DOHH2 (cell line): ENCODE data around the gene FAM118A.

Experiments used
- H3F3A ChIP-seq: fragments of 200-600 bp; sonication (generic), shearing (Covaris generic); 2 replicates; pipeline ENCODE4 v1.6.0; 2016; ENCODE audit warnings: antibody characterized with exemption, mild to moderate bottlenecking; ENCODE audit not compliant: control insufficient read depth, insufficient read depth
- H3K27ac ChIP-seq: fragments of 200-600 bp; sonication (generic); 2 replicates; pipeline ENCODE4 v1.5.1; 2014; ENCODE audit warnings: low read depth, mild to moderate bottlenecking, low read length, moderate library complexity
- H3K27me3 ChIP-seq: fragments of 200-600 bp; sonication (generic); 2 replicates; pipeline ENCODE4 v1.6.1; 2014; ENCODE audit warnings: mild to moderate bottlenecking, low read length, mixed read lengths; ENCODE audit not compliant: control insufficient read depth
- H3K36me3 ChIP-seq: fragments of 200-600 bp; sonication (generic); 2 replicates; pipeline ENCODE4 v1.6.1; 2014; ENCODE audit warnings: mild to moderate bottlenecking, low read length, moderate library complexity, mixed read lengths; ENCODE audit not compliant: control insufficient read depth
- H3K4me1 ChIP-seq: fragments of 200-600 bp; sonication (generic); 2 replicates; pipeline ENCODE4 v1.6.1; 2014; ENCODE audit warnings: mild to moderate bottlenecking, low read length, mixed read lengths; ENCODE audit not compliant: control insufficient read depth
- H3K4me2 ChIP-seq: fragments of 200-600 bp; sonication (generic); 2 replicates; pipeline ENCODE4 v1.6.0; 2014; ENCODE audit warnings: mild to moderate bottlenecking, low read length, moderate library complexity
- H3K4me3 ChIP-seq: fragments of 200-600 bp; sonication (generic); 2 replicates; pipeline ENCODE4 v1.5.1; 2014; ENCODE audit warnings: mild to moderate bottlenecking, low read length, mixed read lengths
- H3K79me2 ChIP-seq: fragments of 200-600 bp; sonication (generic); 2 replicates; pipeline ENCODE4 v1.6.1; 2014; ENCODE audit warnings: mild to moderate bottlenecking, low read length, mixed read lengths; ENCODE audit not compliant: control insufficient read depth
- H3K9me2 ChIP-seq: fragments of 200-600 bp; sonication (generic); replicated peaks from 2 replicates; pipeline ENCODE4 v1.6.1; 2014; ENCODE audit warnings: mild to moderate bottlenecking, low read length, mixed read lengths; ENCODE audit not compliant: control insufficient read depth
- H3K9me3 ChIP-seq: fragments of 200-600 bp; sonication (generic); 2 replicates; pipeline ENCODE4 v1.6.1; 2014; ENCODE audit warnings: antibody characterized with exemption, low read length, mixed read lengths; ENCODE audit not compliant: control insufficient read depth, insufficient read depth
- H4K20me1 ChIP-seq: fragments of 200-600 bp; sonication (generic); 2 replicates; pipeline ENCODE4 v1.6.0; 2014; ENCODE audit warnings: low read depth, mild to moderate bottlenecking, antibody characterized with exemption, low read length, moderate library complexity; ENCODE audit not compliant: control insufficient read depth, insufficient read depth
- CTCF ChIP-seq: fragments of 200-600 bp; sonication (generic); IDR thresholded peaks from one replicate; pipeline ENCODE4 v1.5.1; 2014; ENCODE audit warnings: antibody characterized with exemption, mild to moderate bottlenecking, low read depth, low read length; ENCODE audit not compliant: poor library complexity, severe bottlenecking
- EZH2phosphoT487 ChIP-seq: fragments of 200-600 bp; sonication (generic); IDR thresholded peaks from 2 replicates; pipeline ENCODE4 v1.6.1; 2017; ENCODE audit warnings: borderline replicate concordance, mild to moderate bottlenecking, antibody characterized with exemption, low read length, moderate library complexity, mixed read lengths

Gene FAM118A

GRCh38 chr22:45291061-45291930, 18.4 kb upstream of the FAM118A start:
- Histone ChIP-seq H3K79me2 (no peaks in the 10 kb centered on the region), H3K27ac (no peak overlapping the region), H3K9me2 (no peaks in the 10 kb centered on the region), H3F3A (no peaks in the 10 kb centered on the region), H3K9me3 (no peaks in the 10 kb centered on the region), H3K4me2 (no peak overlapping the region), H3K4me1 (peaks cover 15% of the 10 kb centered on the region), H3K27me3 (0 out of 2 replicates have a peak, but pooled peaks cover 2% of the 10 kb centered on the region), H4K20me1 (no peaks in the 10 kb centered on the region), H3K4me3 (no peak overlapping the region), H3K36me3 (no peaks in the 10 kb centered on the region)
- TF ChIP-seq CTCF (no peak), EZH2phosphoT487 (no peak)

DNA sequence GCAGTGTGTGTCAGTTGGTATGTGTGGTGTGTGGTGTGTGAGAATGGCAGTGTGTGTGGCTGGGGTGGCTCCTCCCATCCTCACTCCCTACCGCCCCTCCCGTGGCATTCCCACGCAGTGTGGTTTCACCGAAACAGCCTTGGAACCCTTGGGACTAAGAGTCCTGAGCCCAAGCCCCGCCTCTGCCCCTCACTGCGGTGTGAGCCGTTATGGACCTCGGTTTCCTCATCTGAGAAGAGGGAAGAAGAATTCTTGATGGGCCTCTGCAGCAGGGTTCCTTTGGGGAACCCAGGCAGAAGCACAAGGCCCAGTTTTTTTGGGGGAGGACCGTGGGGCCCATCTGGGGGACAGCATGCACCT, 17.8 kb upstream of the FAM118A start:
- H3K27me3 ChIP-seq: 0 out of 2 replicates have a peak, but pooled peaks cover 2% of the 10 kb centered on the region
- TF ChIP-seq EZH2phosphoT487 (no peak), CTCF (no peak)
- no peaks in the 10 kb centered on the region for H3K9me2 ChIP-seq
- H3K27ac ChIP-seq: no peak overlapping the region
- no peaks in the 10 kb centered on the region for H3K9me3 ChIP-seq
- H3F3A ChIP-seq: no peaks in the 10 kb centered on the region
- H3K4me2 ChIP-seq: no peak overlapping the region
- H4K20me1 ChIP-seq: no peaks in the 10 kb centered on the region
- H3K79me2 ChIP-seq: no peaks in the 10 kb centered on the region
- H3K36me3 ChIP-seq: no peaks in the 10 kb centered on the region
- H3K4me1 ChIP-seq: peaks cover 22% of the 10 kb centered on the region
- no peak overlapping the region for H3K4me3 ChIP-seq

- no peaks in the 10 kb centered on the region for H3K9me3 ChIP-seq
- H4K20me1 ChIP-seq: no peaks in the 10 kb centered on the region
- no peak for TF ChIP-seq EZH2phosphoT487
- no peak for TF ChIP-seq CTCF
- no peaks in the 10 kb centered on the region for H3F3A ChIP-seq
- H3K4me2 ChIP-seq: no peak overlapping the region
- no peak overlapping the region for H3K27ac ChIP-seq
- H3K36me3 ChIP-seq: no peaks in the 10 kb centered on the region
- H3K27me3 ChIP-seq: 0 out of 2 replicates have a peak, but pooled peaks cover 2% of the 10 kb centered on the region
- peaks cover 17% of the 10 kb centered on the region for H3K4me1 ChIP-seq
- no peak overlapping the region for H3K4me3 ChIP-seq
- H3K9me2 ChIP-seq: no peaks in the 10 kb centered on the region
- no peaks in the 10 kb centered on the region for H3K79me2 ChIP-seq
These were observed 16.8 kb upstream of the FAM118A start for GRCh38 chr22:45292731-45293442.
